ENCODE data around the gene ZBP1.

The ZBP1 gene

GRCh38 chr20:57598491-57598890 lies 21.7 kb downstream of the ZBP1 start:
- no peak for DNase-seq (ENCODE audit: low spot score)

GRCh38 chr20:57598060-57598459 lies 22.2 kb downstream of the ZBP1 start:
- DNase-seq (ENCODE audit: low spot score), result no peak

- DNase-seq (ENCODE audit: low spot score), result peak; percentile 67
Observed at GRCh38 chr20:57596998-57597939, 23.0 kb downstream of the ZBP1 start.

GRCh38 chr20:57596358-57596757 lies 23.9 kb downstream of the ZBP1 start:
- DNase-seq (ENCODE audit: low spot score), result no peak

GRCh38 chr20:57595041-57596030 lies 24.9 kb downstream of the ZBP1 start:
- DNase-seq (ENCODE audit: low spot score), result no peak

GRCh38 chr20:57594092-57594951 lies 25.9 kb downstream of the ZBP1 start:
- peak; percentile 33 for DNase-seq (ENCODE audit: low spot score)

- DNase-seq (ENCODE audit: low spot score), result no peak
Observed at GRCh38 chr20:57593134-57593886, 26.9 kb downstream of the ZBP1 start.

GRCh38 chr20:57592263-57593092 lies 27.7 kb downstream of the ZBP1 start:
- DNase-seq (ENCODE audit: low spot score), result no peak

- DNase-seq (ENCODE audit: low spot score), result no peak
Observed at GRCh38 chr20:57591289-57592229, 28.7 kb downstream of the ZBP1 start.

GRCh38 chr20:57590485-57591288 lies 29.5 kb downstream of the ZBP1 start:
- DNase-seq (ENCODE audit: low spot score), result no peak

GRCh38 chr20:57589728-57590484 lies 30.3 kb downstream of the ZBP1 start:
- no peak for DNase-seq (ENCODE audit: low spot score)

- no peak for DNase-seq (ENCODE audit: low spot score)
Observed at GRCh38 chr20:57589123-57589727, 31.0 kb downstream of the ZBP1 start.

- DNase-seq (ENCODE audit: low spot score), result no peak
Observed at GRCh38 chr20:57588596-57588995, 31.6 kb downstream of the ZBP1 start.

- no peak for DNase-seq (ENCODE audit: low spot score)
Observed at GRCh38 chr20:57587989-57588377, 32.2 kb downstream of the ZBP1 start.

GRCh38 chr20:57587278-57587988 lies 32.8 kb downstream of the ZBP1 start:
- no peak for DNase-seq (ENCODE audit: low spot score)

- no peak for DNase-seq (ENCODE audit: low spot score)
Observed at GRCh38 chr20:57586943-57587277, 33.3 kb downstream of the ZBP1 start.
